HepG2 (cell line): ENCODE results near the gene TP53TG5. TPM values are rescaled to one million over a fixed set of nuclear protein-coding genes. Genes with fewer than 3 reads are reported as not detected.

Experiments used
- ARID2 ChIP-seq: sonication (generic); formaldehyde crosslinking; IDR thresholded peaks from 2 replicates; pipeline ENCODE4 v1.8.1; 2022; ENCODE audit warnings: mild to moderate bottlenecking, missing genetic modification reagents, borderline replicate concordance
- DR1 ChIP-seq: sonication (generic); formaldehyde crosslinking; IDR thresholded peaks from 2 replicates; pipeline ENCODE4 v1.8.0; 2021; ENCODE audit warnings: mild to moderate bottlenecking, missing genetic modification reagents, inconsistent platforms
- KLF13 ChIP-seq: sonication (generic); formaldehyde crosslinking; IDR thresholded peaks from 2 replicates; pipeline ENCODE4 v1.4.0; 2020; ENCODE audit warnings: mild to moderate bottlenecking, missing genetic modification reagents
- RBFOX2 ChIP-seq: fragments of 200-400 bp; formaldehyde crosslinking; IDR thresholded peaks from 2 replicates; pipeline ENCODE4 v1.6.1; 2017; ENCODE audit warnings: low read depth, mild to moderate bottlenecking, low read length
- TRIM24 ChIP-seq: sonication (generic); formaldehyde crosslinking; IDR thresholded peaks from 2 replicates; pipeline ENCODE4 v1.8.0; 2022; ENCODE audit warnings: mild to moderate bottlenecking, missing genetic modification reagents
- ZBTB20 ChIP-seq: sonication (generic); formaldehyde crosslinking; IDR thresholded peaks from 2 replicates; pipeline ENCODE4 v1.8.1; 2023; ENCODE audit warnings: missing genetic modification reagents, low read depth, mild to moderate bottlenecking, borderline replicate concordance
- ZFP90 ChIP-seq: sonication (generic); formaldehyde crosslinking; IDR thresholded peaks from 2 replicates; pipeline ENCODE4 v1.8.0; 2022; ENCODE audit warnings: missing genetic modification reagents, mild to moderate bottlenecking, inconsistent platforms, borderline replicate concordance
- ZNF225 ChIP-seq: sonication (generic); formaldehyde crosslinking; IDR thresholded peaks from 2 replicates; pipeline ENCODE4 v1.4.0; 2020; ENCODE audit warnings: mild to moderate bottlenecking, missing genetic modification reagents
- ZNF292 ChIP-seq: sonication (generic); formaldehyde crosslinking; IDR thresholded peaks from 2 replicates; pipeline ENCODE4 v1.8.1; 2022; ENCODE audit warnings: mild to moderate bottlenecking, low read depth, missing genetic modification reagents, borderline replicate concordance
- ZNF441 ChIP-seq: sonication (generic); formaldehyde crosslinking; IDR thresholded peaks from 2 replicates; pipeline ENCODE4 v1.7.0; 2021; ENCODE audit warnings: missing genetic modification reagents, borderline replicate concordance
- ZNF674 ChIP-seq: sonication (generic); formaldehyde crosslinking; IDR thresholded peaks from 2 replicates; pipeline ENCODE4 v1.5.0; 2020; ENCODE audit warnings: low read depth, mild to moderate bottlenecking, missing genetic modification reagents
- ZNF724P ChIP-seq: sonication (generic); formaldehyde crosslinking; IDR thresholded peaks from 2 replicates; pipeline ENCODE4 v1.8.0; 2022; ENCODE audit warnings: missing genetic modification reagents, borderline replicate concordance
- polyA plus RNA-seq, 8 experiments: library from polyadenylated mRNA; depleted of rRNA in 3 of 8; stranded (reverse) in 7 of 8; unstranded in 1 of 8; fragments of >200 nt; fragmentation: Illumina TruSeq in 4 of 8; extraction: Trizol in 4 of 8; gene quantifications; 2 replicates each; pipeline versions ENCODE4 v1.2.1 to v1.2.3, GENCODE V29; 2011 to 2016; ENCODE audit warnings: low read depth in 4 of 8, missing spikeins in 1 of 8, mixed read lengths in 1 of 8; ENCODE audit not compliant: insufficient read depth in 1 of 8
- total RNA-seq, 5 experiments: library from RNA; depleted of rRNA; stranded (reverse); fragments of >200 nt; fragmentation: Illumina TruSeq; extraction: Trizol; gene quantifications; 2 replicates each; pipeline ENCODE4 v1.2.3, GENCODE V29; 2016; ENCODE audit warnings: low read depth in 1 of 5
- TF ChIP-seq, protein P1 (sequence below): sonication (generic); formaldehyde crosslinking; IDR thresholded peaks from 2 replicates; pipeline ENCODE4 v1.4.0; 2020; ENCODE audit warnings: missing genetic modification reagents
- TF ChIP-seq, protein P2 (sequence below): sonication (generic); formaldehyde crosslinking; IDR thresholded peaks from 2 replicates; pipeline ENCODE4 v1.5.1; 2020; ENCODE audit warnings: mild to moderate bottlenecking, missing genetic modification reagents, moderate library complexity
- TF ChIP-seq, protein P3 (sequence below): sonication (generic); formaldehyde crosslinking; IDR thresholded peaks from 2 replicates; pipeline ENCODE4 v1.5.1; 2020; ENCODE audit warnings: mild to moderate bottlenecking, missing genetic modification reagents, borderline replicate concordance
- TF ChIP-seq, protein P4 (sequence below): sonication (generic); formaldehyde crosslinking; IDR thresholded peaks from 2 replicates; pipeline ENCODE4 v1.5.1; 2020; ENCODE audit warnings: missing genetic modification reagents, mild to moderate bottlenecking, borderline replicate concordance
- TF ChIP-seq, protein P5 (sequence below): sonication (generic); formaldehyde crosslinking; IDR thresholded peaks from 2 replicates; pipeline ENCODE4 v1.5.0; 2020; ENCODE audit warnings: missing genetic modification reagents, mild to moderate bottlenecking, borderline replicate concordance

The TP53TG5 gene
- total and polyA plus RNA-seq, 2 of the 13 experiments (the other 11 are each of a cell fraction or from before 2014, with no cell fraction given): 0.11 TPM; not detected in 1

DNA sequence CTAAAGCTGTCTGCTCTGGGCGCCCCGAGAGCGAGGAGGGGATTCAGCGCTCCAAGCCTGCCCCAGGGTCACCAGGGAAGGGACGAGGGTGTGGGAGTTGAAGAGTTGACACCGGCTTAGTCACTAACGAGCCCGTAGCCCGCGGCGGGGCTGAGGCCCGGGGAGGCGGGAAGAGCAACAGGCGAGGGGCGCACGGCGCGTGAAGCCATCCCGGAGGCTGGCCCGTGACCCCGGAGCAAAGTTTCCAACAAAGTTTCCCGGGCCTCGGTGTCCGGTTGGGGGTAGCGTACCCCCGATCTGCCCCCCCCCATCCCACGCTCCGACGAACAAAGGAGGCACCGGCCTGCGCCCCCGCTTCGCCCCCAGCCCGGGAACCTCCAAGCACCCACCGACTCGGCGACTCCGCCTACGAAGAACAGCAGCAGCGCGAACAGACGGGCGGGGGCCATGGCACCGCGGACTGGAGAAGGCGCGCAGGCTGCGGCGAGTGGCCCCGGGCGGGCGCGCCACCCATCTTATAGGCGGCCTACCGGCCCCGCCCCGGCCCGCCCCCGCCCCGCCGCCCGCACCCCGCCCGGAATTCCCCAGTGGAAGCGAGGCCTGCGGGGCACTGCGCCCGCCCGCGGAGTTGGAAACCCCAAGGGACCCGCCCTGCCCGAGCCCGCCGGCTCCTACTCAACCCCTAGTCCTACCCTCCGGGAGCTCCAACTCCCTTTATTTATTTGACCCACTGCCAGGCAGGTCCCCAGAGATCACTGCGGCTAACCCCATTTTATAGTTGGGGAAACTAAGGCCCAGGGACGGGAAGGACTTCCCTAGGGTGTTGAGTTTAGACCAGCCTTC lies 30.0 kb downstream of the TP53TG5 start, which contains the start of gene SDC4 (continued):
- TF ChIP-seq, protein P1, sequence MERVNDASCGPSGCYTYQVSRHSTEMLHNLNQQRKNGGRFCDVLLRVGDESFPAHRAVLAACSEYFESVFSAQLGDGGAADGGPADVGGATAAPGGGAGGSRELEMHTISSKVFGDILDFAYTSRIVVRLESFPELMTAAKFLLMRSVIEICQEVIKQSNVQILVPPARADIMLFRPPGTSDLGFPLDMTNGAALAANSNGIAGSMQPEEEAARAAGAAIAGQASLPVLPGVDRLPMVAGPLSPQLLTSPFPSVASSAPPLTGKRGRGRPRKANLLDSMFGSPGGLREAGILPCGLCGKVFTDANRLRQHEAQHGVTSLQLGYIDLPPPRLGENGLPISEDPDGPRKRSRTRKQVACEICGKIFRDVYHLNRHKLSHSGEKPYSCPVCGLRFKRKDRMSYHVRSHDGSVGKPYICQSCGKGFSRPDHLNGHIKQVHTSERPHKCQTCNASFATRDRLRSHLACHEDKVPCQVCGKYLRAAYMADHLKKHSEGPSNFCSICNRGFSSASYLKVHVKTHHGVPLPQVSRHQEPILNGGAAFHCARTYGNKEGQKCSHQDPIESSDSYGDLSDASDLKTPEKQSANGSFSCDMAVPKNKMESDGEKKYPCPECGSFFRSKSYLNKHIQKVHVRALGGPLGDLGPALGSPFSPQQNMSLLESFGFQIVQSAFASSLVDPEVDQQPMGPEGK: peak; percentile 93
- peak; percentile 66; the same call in 1 of the 2 replicates for TF ChIP-seq ZNF441 (CRISPR knock-in tag)
- TF ChIP-seq, protein P2, sequence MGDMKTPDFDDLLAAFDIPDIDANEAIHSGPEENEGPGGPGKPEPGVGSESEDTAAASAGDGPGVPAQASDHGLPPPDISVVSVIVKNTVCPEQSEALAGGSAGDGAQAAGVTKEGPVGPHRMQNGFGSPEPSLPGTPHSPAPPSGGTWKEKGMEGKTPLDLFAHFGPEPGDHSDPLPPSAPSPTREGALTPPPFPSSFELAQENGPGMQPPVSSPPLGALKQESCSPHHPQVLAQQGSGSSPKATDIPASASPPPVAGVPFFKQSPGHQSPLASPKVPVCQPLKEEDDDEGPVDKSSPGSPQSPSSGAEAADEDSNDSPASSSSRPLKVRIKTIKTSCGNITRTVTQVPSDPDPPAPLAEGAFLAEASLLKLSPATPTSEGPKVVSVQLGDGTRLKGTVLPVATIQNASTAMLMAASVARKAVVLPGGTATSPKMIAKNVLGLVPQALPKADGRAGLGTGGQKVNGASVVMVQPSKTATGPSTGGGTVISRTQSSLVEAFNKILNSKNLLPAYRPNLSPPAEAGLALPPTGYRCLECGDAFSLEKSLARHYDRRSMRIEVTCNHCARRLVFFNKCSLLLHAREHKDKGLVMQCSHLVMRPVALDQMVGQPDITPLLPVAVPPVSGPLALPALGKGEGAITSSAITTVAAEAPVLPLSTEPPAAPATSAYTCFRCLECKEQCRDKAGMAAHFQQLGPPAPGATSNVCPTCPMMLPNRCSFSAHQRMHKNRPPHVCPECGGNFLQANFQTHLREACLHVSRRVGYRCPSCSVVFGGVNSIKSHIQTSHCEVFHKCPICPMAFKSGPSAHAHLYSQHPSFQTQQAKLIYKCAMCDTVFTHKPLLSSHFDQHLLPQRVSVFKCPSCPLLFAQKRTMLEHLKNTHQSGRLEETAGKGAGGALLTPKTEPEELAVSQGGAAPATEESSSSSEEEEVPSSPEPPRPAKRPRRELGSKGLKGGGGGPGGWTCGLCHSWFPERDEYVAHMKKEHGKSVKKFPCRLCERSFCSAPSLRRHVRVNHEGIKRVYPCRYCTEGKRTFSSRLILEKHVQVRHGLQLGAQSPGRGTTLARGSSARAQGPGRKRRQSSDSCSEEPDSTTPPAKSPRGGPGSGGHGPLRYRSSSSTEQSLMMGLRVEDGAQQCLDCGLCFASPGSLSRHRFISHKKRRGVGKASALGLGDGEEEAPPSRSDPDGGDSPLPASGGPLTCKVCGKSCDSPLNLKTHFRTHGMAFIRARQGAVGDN (CRISPR knock-in tag): peak; percentile 89
- no peak for TF ChIP-seq ZNF674 (CRISPR knock-in tag)
- peak; percentile 50; the same call in 1 of the 2 replicates for TF ChIP-seq ZNF724P (CRISPR knock-in tag)
- TF ChIP-seq DR1 (CRISPR knock-in tag): peak; percentile 79
- TF ChIP-seq, protein P3, sequence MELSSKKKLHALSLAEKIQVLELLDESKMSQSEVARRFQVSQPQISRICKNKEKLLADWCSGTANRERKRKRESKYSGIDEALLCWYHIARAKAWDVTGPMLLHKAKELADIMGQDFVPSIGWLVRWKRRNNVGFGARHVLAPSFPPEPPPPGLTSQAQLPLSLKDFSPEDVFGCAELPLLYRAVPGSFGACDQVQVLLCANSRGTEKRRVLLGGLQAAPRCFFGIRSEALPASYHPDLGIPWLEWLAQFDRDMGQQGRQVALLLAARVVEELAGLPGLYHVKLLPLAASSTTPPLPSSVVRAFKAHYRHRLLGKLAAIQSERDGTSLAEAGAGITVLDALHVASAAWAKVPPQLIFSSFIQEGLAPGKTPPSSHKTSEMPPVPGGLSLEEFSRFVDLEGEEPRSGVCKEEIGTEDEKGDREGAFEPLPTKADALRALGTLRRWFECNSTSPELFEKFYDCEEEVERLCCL (CRISPR knock-in tag): peak; percentile 90; the same call in 1 of the 2 replicates
- TF ChIP-seq ZNF225 (CRISPR knock-in tag): peak; percentile 85; the same call in 1 of the 2 replicates
- TF ChIP-seq, protein P4, sequence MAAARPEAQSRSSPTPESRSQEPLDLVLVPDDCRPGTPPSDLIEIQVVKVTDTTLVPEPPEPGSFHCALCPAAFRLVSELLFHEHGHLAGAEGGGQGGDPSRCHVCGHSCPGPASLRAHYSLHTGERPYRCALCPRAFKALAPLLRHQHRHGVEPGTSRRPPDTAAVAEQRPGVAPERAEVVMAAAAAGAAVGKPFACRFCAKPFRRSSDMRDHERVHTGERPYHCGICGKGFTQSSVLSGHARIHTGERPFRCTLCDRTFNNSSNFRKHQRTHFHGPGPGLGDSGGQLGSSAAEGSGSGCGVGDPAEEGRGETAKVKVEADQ: 0 out of 2 replicates have a peak, but pooled peaks have one; percentile 39
- no peak for TF ChIP-seq TRIM24
- TF ChIP-seq RBFOX2: peak; percentile 98
- TF ChIP-seq KLF13: no peak; the same call in 1 of the 2 replicates
- TF ChIP-seq ARID2 (CRISPR knock-in tag): peak; percentile 71; the same call in 1 of the 2 replicates
- peak; percentile 65; the same call in 1 of the 2 replicates for TF ChIP-seq ZBTB20 (CRISPR knock-in tag)
- peak; percentile 50; the same call in 1 of the 2 replicates for TF ChIP-seq ZNF292 (CRISPR knock-in tag)
- TF ChIP-seq, protein P5, sequence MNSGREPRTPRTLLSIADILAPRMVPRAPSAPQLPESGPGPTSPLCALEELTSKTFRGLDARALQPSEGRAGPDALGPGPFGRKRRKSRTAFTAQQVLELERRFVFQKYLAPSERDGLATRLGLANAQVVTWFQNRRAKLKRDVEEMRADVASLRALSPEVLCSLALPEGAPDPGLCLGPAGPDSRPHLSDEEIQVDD (CRISPR knock-in tag): 0 out of 2 replicates have a peak, but pooled peaks have one; percentile 55
- peak; percentile 85; the same call in 1 of the 2 replicates for TF ChIP-seq ZFP90 (CRISPR knock-in tag)
